Right lung (tissue), 5 donors: Measurements from ENCODE around the gene IFITM5. TPM values are rescaled to one million over a fixed set of nuclear protein-coding genes. Genes with fewer than 3 reads are reported as not detected.
"Not testable (repeated sequence)": the region's sequence is repeated elsewhere in the genome, so short reads cannot be mapped to it uniquely, and the experiment has no call there.

Experiments used
- DNase-seq, 2 donors: peaks; one replicate each; pipeline ENCODE4 v3.0.0-alpha.2; 2013
- polyA plus RNA-seq, 5 donors: library from polyadenylated mRNA; unstranded; fragments of 120-200 nt; gene quantifications; one replicate each; pipeline versions ENCODE4 v1.2.1 to v1.2.3, GENCODE V29; 2013; ENCODE audit warnings: inconsistent platforms in 1 of 5, low replicate concordance in 1 of 5; ENCODE audit not compliant: insufficient read length in 5 of 5, insufficient read depth in 1 of 5

IFITM5 gene
- polyA plus RNA-seq, 5 donors = 0.14 to 0.43 (median 0.33) TPM

GRCh38 chr11:328516-329100 is 29.3 kb upstream of the IFITM5 start:
- DNase-seq = not testable (repeated sequence)

- no peak for DNase-seq
These were observed 28.7 kb upstream of the IFITM5 start for GRCh38 chr11:328012-328411.

GRCh38 chr11:327581-327923 is 28.2 kb upstream of the IFITM5 start:
- no peak for DNase-seq

GRCh38 chr11:326842-327580 is 27.7 kb upstream of the IFITM5 start:
- DNase-seq = peak in 1 of 2 donors; percentile 62

- DNase-seq = no peak
These were observed 27.2 kb upstream of the IFITM5 start for GRCh38 chr11:326592-326841.

- no peak for DNase-seq
These were observed 26.7 kb upstream of the IFITM5 start for GRCh38 chr11:325796-326591.

GRCh38 chr11:324593-325517 is 25.5 kb upstream of the IFITM5 start:
- not testable (repeated sequence) for DNase-seq

- peak in 1 of 2 donors; percentile 32 for DNase-seq
These were observed 24.8 kb upstream of the IFITM5 start for GRCh38 chr11:324156-324555.

GRCh38 chr11:319888-320273 is 20.6 kb upstream of the IFITM5 start:
- DNase-seq = not testable (repeated sequence)

- DNase-seq = not testable (repeated sequence)
These were observed 20.0 kb upstream of the IFITM5 start for GRCh38 chr11:319121-319887.

- not testable (repeated sequence) for DNase-seq
These were observed 19.2 kb upstream of the IFITM5 start for GRCh38 chr11:318405-319120.

GRCh38 chr11:317668-318404 is 18.5 kb upstream of the IFITM5 start:
- not testable (repeated sequence) for DNase-seq

- DNase-seq = no peak
These were observed 17.6 kb upstream of the IFITM5 start for GRCh38 chr11:316891-317301.

GRCh38 chr11:316031-316701 is 16.8 kb upstream of the IFITM5 start:
- no peak for DNase-seq

GRCh38 chr11:315516-315994 is 16.2 kb upstream of the IFITM5 start:
- DNase-seq = no peak

- DNase-seq = no peak
These were observed 15.7 kb upstream of the IFITM5 start for GRCh38 chr11:315051-315481.

- DNase-seq = not testable (repeated sequence)
These were observed 15.2 kb upstream of the IFITM5 start for GRCh38 chr11:314554-314875.

GRCh38 chr11:313787-314553 is 14.6 kb upstream of the IFITM5 start, which contains the start of gene IFITM1:
TSS of gene IFITM1 (plus strand) at chr11:314040. CDS start at chr11:314171, 131 bp downstream.
- DNase-seq = peak in 1 of 2 donors; percentile 66
